HG02852 (cell line): ENCODE results near the gene APEX2.
"Not testable (repeated sequence)": the region's sequence is repeated elsewhere in the genome, so short reads cannot be mapped to it uniquely, and the experiment has no call there.

Experiments
- ATAC-seq: cut with Tn5 transposase; IDR thresholded peaks from one replicate; pipeline ENCODE4 v1.9.1; 2021; ENCODE audit warnings: mild to moderate bottlenecking, moderate library complexity; ENCODE audit not compliant: unreplicated experiment

Gene APEX2

GRCh38 chrX:55008571-55009358, 8.6 kb downstream of the APEX2 start:
- peak; percentile 46 for ATAC-seq

- no peak for ATAC-seq
Measured at GRCh38 chrX:55011294-55011693, 11.1 kb downstream of the APEX2 start.

GRCh38 chrX:55014897-55015299, 14.7 kb downstream of the APEX2 start:
- no peak for ATAC-seq

- no peak for ATAC-seq
Measured at GRCh38 chrX:55026143-55026542, 26.0 kb downstream of the APEX2 start.

- ATAC-seq: no peak
Measured at GRCh38 chrX:55026840-55027239, 26.7 kb downstream of the APEX2 start.

- no peak for ATAC-seq
Measured at GRCh38 chrX:55028040-55028439, 27.9 kb downstream of the APEX2 start.

- ATAC-seq: no peak
Measured at GRCh38 chrX:55028611-55029010, 28.4 kb downstream of the APEX2 start.

GRCh38 chrX:55029291-55029690, 29.1 kb downstream of the APEX2 start:
- no peak for ATAC-seq

GRCh38 chrX:55030271-55031205, 30.4 kb downstream of the APEX2 start, which contains the start of gene ALAS2:
TSS of gene ALAS2 (minus strand) at chrX:55030977. CDS start at chrX:55026000, 4,977 bp downstream.
- no peak for ATAC-seq

GRCh38 chrX:55033429-55033828, 33.3 kb downstream of the APEX2 start:
- no peak for ATAC-seq

- ATAC-seq: no peak
Measured at GRCh38 chrX:55039471-55039870, 39.3 kb downstream of the APEX2 start.

GRCh38 chrX:55041514-55041913, 41.4 kb downstream of the APEX2 start:
- ATAC-seq: no peak

GRCh38 chrX:55050599-55050998, 50.4 kb downstream of the APEX2 start:
- ATAC-seq: not testable (repeated sequence)

- no peak for ATAC-seq
Measured at GRCh38 chrX:55056820-55057674, 56.9 kb downstream of the APEX2 start.

- peak; percentile 75 for ATAC-seq
Measured at GRCh38 chrX:55057675-55058249, 57.6 kb downstream of the APEX2 start.
